SK-N-SH treated with all-trans-retinoic acid at 6 μM for 48 hours (cell line): ENCODE measurements around the gene TNFRSF8.

Experiments used
- ARNTL ChIP-seq: fragments of 450-650 bp; formaldehyde crosslinking; IDR thresholded peaks from 2 replicates; pipeline ENCODE4 v1.5.0; 2020; ENCODE audit warnings: low read depth, mild to moderate bottlenecking, moderate library complexity, borderline replicate concordance
- CSRNP3 ChIP-seq: fragments of 250-450 bp; sonication (Bioruptor Pico); IDR thresholded peaks from 2 replicates; pipeline ENCODE4 v1.5.1; 2021; ENCODE audit warnings: mild to moderate bottlenecking, moderate library complexity
- GLIS3 ChIP-seq: fragments of 250-450 bp; sonication (Bioruptor Pico); IDR thresholded peaks from 2 replicates; pipeline ENCODE4 v1.5.0; 2020; ENCODE audit warnings: mild to moderate bottlenecking, moderate library complexity
- ISL1 ChIP-seq: fragments of 250-450 bp; sonication (Bioruptor Pico); IDR thresholded peaks from 2 replicates; pipeline ENCODE4 v2.1.2; 2022; ENCODE audit warnings: mild to moderate bottlenecking, moderate library complexity
- OSR1 ChIP-seq: fragments of 250-450 bp; sonication (Bioruptor Pico); IDR thresholded peaks from 2 replicates; pipeline ENCODE4 v1.8.0; 2022; ENCODE audit warnings: moderate library complexity, mild to moderate bottlenecking, inconsistent platforms
- PATZ1 ChIP-seq: fragments of 250-450 bp; sonication (Bioruptor Pico); IDR thresholded peaks from 2 replicates; pipeline ENCODE4 v1.8.0; 2020; ENCODE audit warnings: mild to moderate bottlenecking, moderate library complexity, borderline replicate concordance
- SNAI2 ChIP-seq: fragments of 250-450 bp; sonication (Bioruptor Pico); IDR thresholded peaks from 2 replicates; pipeline ENCODE4 v1.5.0; 2020; ENCODE audit warnings: mild to moderate bottlenecking, moderate library complexity
- TCF4 ChIP-seq: fragments of 250-450 bp; sonication (Bioruptor Pico); IDR thresholded peaks from 2 replicates; pipeline ENCODE4 v1.8.0; 2021; ENCODE audit warnings: mild to moderate bottlenecking, moderate library complexity, borderline replicate concordance
- TOX ChIP-seq: fragments of 250-450 bp; sonication (Bioruptor Pico); IDR thresholded peaks from 2 replicates; pipeline ENCODE4 v1.8.0; 2021; ENCODE audit warnings: mild to moderate bottlenecking, moderate library complexity, borderline replicate concordance
- TSHZ2 ChIP-seq: fragments of 250-450 bp; sonication (Bioruptor Pico); IDR thresholded peaks from 2 replicates; pipeline ENCODE4 v1.5.0; 2020; ENCODE audit warnings: mild to moderate bottlenecking, moderate library complexity
- ZC3H10 ChIP-seq: fragments of 250-450 bp; sonication (Bioruptor Pico); IDR thresholded peaks from 2 replicates; pipeline ENCODE4 v1.5.1; 2021; ENCODE audit warnings: mild to moderate bottlenecking, moderate library complexity
- ZFP30 ChIP-seq: fragments of 450-650 bp; formaldehyde crosslinking; IDR thresholded peaks from 2 replicates; pipeline ENCODE4 v1.5.0; 2022; ENCODE audit warnings: mild to moderate bottlenecking, moderate library complexity
- ZNF8 ChIP-seq: fragments of 450-650 bp; formaldehyde crosslinking; IDR thresholded peaks from 2 replicates; pipeline ENCODE4 v1.5.0; 2020; ENCODE audit warnings: mild to moderate bottlenecking, moderate library complexity

- TF ChIP-seq ARNTL (CRISPR knock-in tag) = no peak
- TF ChIP-seq ZNF8 = no peak
- no peak for TF ChIP-seq TSHZ2 (CRISPR knock-in tag)
- no peak for TF ChIP-seq TOX (CRISPR knock-in tag)
- no peak for TF ChIP-seq TCF4 (CRISPR knock-in tag)
- no peak for TF ChIP-seq PATZ1 (CRISPR knock-in tag)
- TF ChIP-seq ZC3H10 = no peak
- TF ChIP-seq OSR1 (CRISPR knock-in tag) = no peak
- no peak for TF ChIP-seq CSRNP3 (CRISPR knock-in tag)
- TF ChIP-seq GLIS3 (CRISPR knock-in tag) = no peak
- no peak for TF ChIP-seq ISL1
- no peak for TF ChIP-seq SNAI2 (CRISPR knock-in tag)
- TF ChIP-seq ZFP30 (CRISPR knock-in tag) = no peak
These were observed 41.5 kb upstream of the TNFRSF8 start for GRCh38 chr1:12021616-12022015.
